Astrocyte of the cerebellum (primary cell): ENCODE measurements around the gene SLC12A7.

ENCODE experiments used
- DNase-seq: peaks from one replicate; pipeline ENCODE4 v3.0.0-alpha.2; 2011; ENCODE audit warnings: low read depth
- H3K4me3 ChIP-seq: 2 replicates; pipeline ENCODE4 v1.5.1; 2011; ENCODE audit warnings: mild to moderate bottlenecking, low read depth, low read length, moderate library complexity
- CTCF ChIP-seq: IDR thresholded peaks from 2 replicates; pipeline ENCODE4 v1.5.1; 2012; ENCODE audit warnings: low read length, low read depth, moderate library complexity, mild to moderate bottlenecking; ENCODE audit errors: missing control alignments
- in situ Hi-C: cut with HindIII; loops from 2 replicates; pipeline ENCODE4 v1.10.0; 2017; ENCODE audit warnings: low sequenced_read_pairs

Gene SLC12A7

GRCh38 chr5:1115123-1115815 is 3.4 kb upstream of the SLC12A7 start:
- DNase-seq = no peak
- H3K4me3 ChIP-seq = no peak overlapping the region
- TF ChIP-seq CTCF = no peak
- in situ Hi-C loops = no loop called here

- TF ChIP-seq CTCF = no peak
These were observed 2.1 kb upstream of the SLC12A7 start for GRCh38 chr5:1113805-1114586.

GRCh38 chr5:1113332-1113690 is 1.4 kb upstream of the SLC12A7 start:
- DNase-seq = no peak
- TF ChIP-seq CTCF = no peak
- no peak overlapping the region for H3K4me3 ChIP-seq
- in situ Hi-C loops = no loop called here

More at GRCh38 chr5:1113805-1114586, 2.1 kb upstream of the SLC12A7 start:
- in situ Hi-C loops = no loop called here
- DNase-seq = no peak
- H3K4me3 ChIP-seq = no peak overlapping the region

- in situ Hi-C loops = no loop called here
- no peak for DNase-seq
- no peak for TF ChIP-seq CTCF
- H3K4me3 ChIP-seq = no peak overlapping the region
These were observed 901 bp upstream of the SLC12A7 start for GRCh38 chr5:1112596-1113331.

GRCh38 chr5:1111241-1111726 is 579 bp downstream of the SLC12A7 start:
- peak overlapping the region; percentile 66 for H3K4me3 ChIP-seq
- no peak for TF ChIP-seq CTCF
- in situ Hi-C loops = no loop called here
- DNase-seq = no peak

- peak overlapping the region; percentile 66 for H3K4me3 ChIP-seq
- DNase-seq = no peak
- in situ Hi-C loops = no loop called here
- no peak for TF ChIP-seq CTCF
These were observed 1.3 kb downstream of the SLC12A7 start for GRCh38 chr5:1110307-1111240.
